K562 (cell line): ENCODE data around the gene P2RY10. TPM values are rescaled to one million over a fixed set of nuclear protein-coding genes. Genes with fewer than 3 reads are reported as not detected.
A peak's percentile ranks its signal among the peaks of the same experiment; 100 is the strongest.

ENCODE experiments used
- ATAC-seq: fragments of 200-7000 bp; cut with Tn5 transposase; 3 replicates; pipeline ENCODE4 v1.9.1; 2020; ENCODE audit warnings: moderate library complexity
- BruUV-seq: library from RNA; stranded (reverse); fragments of 400-500 nt; replicated peaks from 2 replicates; lab custom pipeline; 2021; lab: Mats Ljungman, UMichigan
- CTCF ChIA-PET: fragments of 300-600 bp; formaldehyde crosslinking; extraction: SDS; loops from one replicate; lab custom pipeline; 2021; ENCODE audit warnings: low intra/inter-chr PET ratio; lab: Yijun Ruan, JAX
- POLR2A ChIA-PET: fragments of 300-600, 350-650 bp; sonication (Branson Sonifier 250); formaldehyde crosslinking; extraction: SDS; loops from one replicate; lab custom pipeline; 2021; ENCODE audit warnings: antibody characterized with exemption, inconsistent platforms; lab: Yijun Ruan, JAX
- DNase-seq, 4 experiments: peaks; one replicate each; pipeline versions ENCODE4 v3.0.0 to v3.0.0-alpha.2; 2011 to 2018; ENCODE audit warnings: low spot score in 3 of 4, mixed read lengths in 3 of 4; ENCODE audit errors: extremely low read depth in 1 of 4
- FAIRE-seq: peaks from 2 replicates; lab custom pipeline; 2011; peaks lifted over from hg19 to GRCh38; lab: Jason Lieb, UNC
- H2AFZ ChIP-seq: 2 replicates; pipeline ENCODE4 v1.6.0; 2011; ENCODE audit warnings: low read depth, low read length, control low read depth, inconsistent platforms
- H3K27ac ChIP-seq: fragments of 200-600 bp; 3 replicates; pipeline ENCODE4 v1.8.0; 2011; ENCODE audit warnings: low read depth, mild to moderate bottlenecking, control low read depth, inconsistent platforms, low read length, moderate library complexity, mixed read lengths; ENCODE audit errors: extremely low read depth
- H3K27me3 ChIP-seq, 2 experiments: fragments of 300-600 bp in 1 of 2; 2 replicates in 1 of 2; 3 replicates in 1 of 2; pipeline versions ENCODE4 v1.6.0 to v1.8.0; 2011; ENCODE audit warnings: inconsistent platforms in 2 of 2, low read length in 2 of 2, mild to moderate bottlenecking in 1 of 2, mixed read lengths in 1 of 2, moderate library complexity in 1 of 2; ENCODE audit not compliant: control insufficient read depth in 2 of 2, insufficient read depth in 2 of 2
- H3K36me3 ChIP-seq: fragments of 300-600 bp; 3 replicates; pipeline ENCODE4 v1.8.0; 2011; ENCODE audit warnings: mild to moderate bottlenecking, low read length, inconsistent platforms; ENCODE audit not compliant: control insufficient read depth, insufficient read depth
- H3K4me1 ChIP-seq, 2 experiments: fragments of 200-600 bp in 1 of 2; replicated peaks in 1 of 2; 2 replicates in 1 of 2; 3 replicates in 1 of 2; pipeline versions ENCODE4 v1.5.1 to v1.8.0; 2011; ENCODE audit warnings: inconsistent platforms in 2 of 2, low read length in 2 of 2, mild to moderate bottlenecking in 1 of 2, mixed read lengths in 1 of 2, moderate library complexity in 1 of 2; ENCODE audit not compliant: control insufficient read depth in 2 of 2, insufficient read depth in 2 of 2
- H3K4me2 ChIP-seq: 2 replicates; pipeline ENCODE4 v1.6.1; 2011; ENCODE audit warnings: low read length, control low read depth, inconsistent platforms, mixed read lengths; ENCODE audit not compliant: insufficient read depth
- H3K4me3 ChIP-seq: fragments of 200-600 bp; sonication (generic), shearing (Covaris generic); 2 replicates; pipeline ENCODE4 v1.5.1; 2016; ENCODE audit warnings: control low read depth, inconsistent platforms
- H3K79me2 ChIP-seq: fragments of 200-600 bp; 3 replicates; pipeline ENCODE4 v1.8.0; 2011; ENCODE audit warnings: low read length, inconsistent platforms; ENCODE audit not compliant: control insufficient read depth, insufficient read depth
- H3K9ac ChIP-seq, 2 experiments: 2 replicates each; pipeline versions ENCODE4 v1.6.0 to v1.6.1; 2011; ENCODE audit warnings: low read depth in 2 of 2, low read length in 2 of 2, control low read depth in 1 of 2, inconsistent platforms in 1 of 2, mild to moderate bottlenecking in 1 of 2, mixed read lengths in 1 of 2; ENCODE audit not compliant: insufficient read depth in 1 of 2
- H3K9me1 ChIP-seq: one replicate; pipeline ENCODE4 v1.6.0; 2011; ENCODE audit warnings: inconsistent platforms, mild to moderate bottlenecking, low read length, moderate library complexity; ENCODE audit not compliant: control insufficient read depth, insufficient read depth
- H3K9me3 ChIP-seq: replicated peaks from 2 replicates; pipeline ENCODE4 v1.5.1; 2011; ENCODE audit warnings: low read depth, low read length, inconsistent platforms; ENCODE audit not compliant: control insufficient read depth, insufficient read depth
- H4K20me1 ChIP-seq: replicated peaks from 2 replicates; pipeline ENCODE4 v1.6.1; 2011; ENCODE audit warnings: low read length, inconsistent platforms, mixed read lengths; ENCODE audit not compliant: control insufficient read depth, insufficient read depth
- CHD7 ChIP-seq: fragments of 200-600 bp; sonication (generic); IDR thresholded peaks from one replicate; pipeline ENCODE4 v1.6.1; 2012; ENCODE audit warnings: mild to moderate bottlenecking, low read depth, low read length, inconsistent platforms
- ELK1 ChIP-seq: sonication (generic); formaldehyde crosslinking; IDR thresholded peaks from 2 replicates; pipeline ENCODE4 v1.8.1; 2022; ENCODE audit warnings: missing genetic modification reagents
- HNRNPH1 ChIP-seq: fragments of 200-400 bp; formaldehyde crosslinking; optimal IDR thresholded peaks from 2 replicates; pipeline ENCODE3; 2017; ENCODE audit warnings: low read depth, mild to moderate bottlenecking, low read length, moderate library complexity
- MEF2D ChIP-seq: conservative IDR thresholded peaks from 2 replicates; pipeline ENCODE4 v1.6.1; 2016; ENCODE audit warnings: low read depth, missing genetic modification characterization, missing compliant biosample characterization
- NR2C1 ChIP-seq, 2 experiments: fragments of 450-650 bp; IDR thresholded peaks; 2 replicates each; pipeline ENCODE4 v1.6.1; 2017; ENCODE audit warnings: mild to moderate bottlenecking in 2 of 2, antibody characterized with exemption in 1 of 2, inconsistent platforms in 1 of 2, missing compliant biosample characterization in 1 of 2, missing genetic modification characterization in 1 of 2
- RBBP5 ChIP-seq: fragments of 200-600 bp; sonication (generic); IDR thresholded peaks from 2 replicates; pipeline ENCODE4 v1.6.1; 2012; ENCODE audit warnings: borderline replicate concordance, mild to moderate bottlenecking, low read length, control low read depth, inconsistent platforms; ENCODE audit not compliant: insufficient read depth, poor library complexity, severe bottlenecking
- XRCC5 ChIP-seq: fragments of 200-400 bp; formaldehyde crosslinking; IDR thresholded peaks from 2 replicates; pipeline ENCODE4 v1.6.1; 2017; ENCODE audit warnings: low read depth, mild to moderate bottlenecking, low read length
- YBX1 ChIP-seq: fragments of 450-650 bp; IDR thresholded peaks from 2 replicates; pipeline ENCODE4 v1.7.1; 2016; ENCODE audit warnings: mild to moderate bottlenecking
- ZC3H8 ChIP-seq: fragments of 450-650 bp; IDR thresholded peaks from 2 replicates; pipeline ENCODE4 v1.6.1; 2017
- ZKSCAN3 ChIP-seq: fragments of 250-450 bp; sonication (Bioruptor Pico); IDR thresholded peaks from 2 replicates; pipeline ENCODE4 v1.4.0; 2020
- WGBS: fragments of 100-300 bp; shearing (Covaris generic); methylation state at CpG from one replicate; pipeline ENCODE4 v1.1.6; 2016; ENCODE audit warnings: low coverage, mixed read lengths; ENCODE audit not compliant: insufficient coverage; ENCODE audit errors: missing lambda C conversion rate; 5-methylcytosine and 5-hydroxymethylcytosine counted together
- in situ Hi-C: fragments of 300-500 bp; cut with MboI; formaldehyde crosslinking; loops from 4 replicates; pipeline ENCODE4 v1.15.0; 2018; ENCODE audit warnings: inconsistent platforms, mixed read lengths
- intact Hi-C: fragments of 100-400 bp; cut with micrococcal nuclease; formaldehyde crosslinking; loops from 2 replicates; pipeline ENCODE4 v1.14.2; 2022
- polyA plus RNA-seq, 8 experiments: library from polyadenylated mRNA; depleted of rRNA in 4 of 8; stranded (reverse) in 5 of 8; unstranded in 3 of 8; fragments of >200 nt; fragmentation: Nextera tagmentation in 2 of 8; fragmentation: Illumina TruSeq in 1 of 8; extraction: Ambion mirVana in 2 of 8; extraction: Trizol in 1 of 8; gene quantifications; 2 replicates each; pipeline versions ENCODE4 v1.2.1 to v1.2.3, GENCODE V29; 2011 to 2014; ENCODE audit warnings: inconsistent platforms in 1 of 8, missing spikeins in 1 of 8
- total RNA-seq, 7 experiments: library from RNA; depleted of rRNA in 6 of 7; stranded (reverse); fragments of >200 nt in 6 of 7; fragmentation: Illumina TruSeq in 2 of 7; extraction: Trizol in 2 of 7; gene quantifications; 2 replicates each; pipeline versions ENCODE4 v1.2.1 to v1.2.3, GENCODE V29; 2011 to 2021; ENCODE audit warnings: low replicate concordance in 1 of 7

The P2RY10 gene
- total and polyA plus RNA-seq, 9 of the 15 experiments (the other 6 are each of a cell fraction or from before 2014, with no cell fraction given), result 0.13 TPM; not detected in 8

- POLR2A ChIA-PET, result no interaction called here
- intact Hi-C loops, result no loop called here
- no peak overlapping the region for H2AFZ ChIP-seq
- no peak for TF ChIP-seq ELK1 (CRISPR knock-in tag)
- no peak for TF ChIP-seq RBBP5
- no peak for TF ChIP-seq MEF2D (tag)
- TF ChIP-seq HNRNPH1, result no peak
- no peak for TF ChIP-seq NR2C1 (IDR thresholded peaks at IDR 0.05)
- TF ChIP-seq NR2C1 (tag; IDR thresholded peaks at IDR 0.05), result no peak
- no peak for TF ChIP-seq ZKSCAN3 (CRISPR knock-in tag)
- no peak for TF ChIP-seq YBX1
- no peak for TF ChIP-seq ZC3H8
- TF ChIP-seq XRCC5, result no peak
- TF ChIP-seq CHD7, result no peak
Measured at GRCh38 chrX:78997870-78998558, 52.8 kb downstream of the P2RY10 start.

More at GRCh38 chrX:78997870-78998558, 52.8 kb downstream of the P2RY10 start:
- H3K9ac ChIP-seq, result no peak overlapping the region
- DNase-seq, result peak in 1 of 4 experiments; percentile 0
- WGBS, result 0% methylated on average over 4 of the region's 5 CpGs
- ATAC-seq, result no peak
- H3K27ac ChIP-seq, result no peak overlapping the region
- no peak for FAIRE-seq
- no peaks in the 10 kb centered on the region for H3K79me2 ChIP-seq
- H3K9me3 ChIP-seq, result no peaks in the 10 kb centered on the region
- in situ Hi-C loops, result no loop called here
- no peaks in the 10 kb centered on the region for H3K36me3 ChIP-seq
- no peak overlapping the region for H3K4me2 ChIP-seq
- H3K9me1 ChIP-seq, result no peaks in the 10 kb centered on the region
- BruUV-seq, result no TSS peak
- H3K4me3 ChIP-seq, result no peak overlapping the region
- no peaks in the 10 kb centered on the region for H3K27me3 ChIP-seq
- CTCF ChIA-PET, result no interaction called here
- no peaks in the 10 kb centered on the region for H4K20me1 ChIP-seq
- no peaks in the 10 kb centered on the region for H3K4me1 ChIP-seq
